NCI-H128 (cell line): Measurements from ENCODE around the gene SLC3A2.
"Not testable (repeated sequence)": the region's sequence is repeated elsewhere in the genome, so short reads cannot be mapped to it uniquely, and the experiment has no call there.

Experiments
- DNase-seq: peaks from one replicate; lab custom pipeline; 2025; ENCODE audit not compliant: unreplicated experiment; lab: John Stamatoyannopoulos, UW

SLC3A2 gene

GRCh38 chr11:62926680-62927455 lies 46.2 kb downstream of the SLC3A2 start:
- DNase-seq: no peak

DNA sequence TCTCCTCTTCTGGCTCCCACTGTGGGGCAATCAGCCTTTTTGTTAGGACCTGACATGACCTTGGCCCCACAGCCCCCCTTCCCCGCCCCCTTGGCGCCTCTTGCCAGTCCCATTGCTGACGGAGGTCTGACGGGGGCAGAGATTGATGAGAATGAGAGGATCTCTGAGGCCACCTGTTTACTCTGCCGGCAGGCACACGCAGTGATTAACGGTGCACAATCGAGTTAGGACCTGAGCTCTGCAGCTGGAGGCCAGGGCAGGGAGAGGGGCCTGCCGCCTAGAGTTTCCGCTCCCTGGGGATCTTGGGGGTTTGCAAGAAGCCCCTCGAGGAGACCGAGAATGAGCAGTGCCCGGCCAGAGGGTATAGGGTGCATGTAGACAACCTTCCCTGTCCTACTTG lies 47.3 kb downstream of the SLC3A2 start:
- no peak for DNase-seq

GRCh38 chr11:62930157-62930556 lies 49.5 kb downstream of the SLC3A2 start:
- no peak for DNase-seq

DNA sequence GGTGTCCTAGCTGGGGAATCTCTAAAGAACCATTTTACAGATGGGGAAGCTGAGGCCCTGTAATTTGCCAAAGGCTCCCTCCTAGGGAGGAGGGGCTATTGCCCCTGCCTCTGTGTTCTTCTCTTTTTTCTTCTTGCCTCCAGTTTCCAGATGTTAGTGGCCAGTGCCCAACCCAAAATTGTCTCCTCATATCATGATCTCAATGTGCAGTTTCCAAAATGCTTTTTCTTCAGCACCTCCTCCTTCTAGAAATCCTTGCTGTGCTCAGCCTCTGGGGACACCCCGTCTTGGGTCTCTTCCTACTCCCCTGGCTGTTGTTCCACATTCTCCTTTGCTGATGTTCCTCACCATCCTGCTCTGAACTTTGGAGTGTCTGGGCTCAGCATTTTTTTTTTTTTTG lies 50.0 kb downstream of the SLC3A2 start:
- no peak for DNase-seq

GRCh38 chr11:62931499-62932278 lies 51.0 kb downstream of the SLC3A2 start:
- no peak for DNase-seq

GRCh38 chr11:62933285-62933684 lies 52.6 kb downstream of the SLC3A2 start:
- DNase-seq: no peak

DNA sequence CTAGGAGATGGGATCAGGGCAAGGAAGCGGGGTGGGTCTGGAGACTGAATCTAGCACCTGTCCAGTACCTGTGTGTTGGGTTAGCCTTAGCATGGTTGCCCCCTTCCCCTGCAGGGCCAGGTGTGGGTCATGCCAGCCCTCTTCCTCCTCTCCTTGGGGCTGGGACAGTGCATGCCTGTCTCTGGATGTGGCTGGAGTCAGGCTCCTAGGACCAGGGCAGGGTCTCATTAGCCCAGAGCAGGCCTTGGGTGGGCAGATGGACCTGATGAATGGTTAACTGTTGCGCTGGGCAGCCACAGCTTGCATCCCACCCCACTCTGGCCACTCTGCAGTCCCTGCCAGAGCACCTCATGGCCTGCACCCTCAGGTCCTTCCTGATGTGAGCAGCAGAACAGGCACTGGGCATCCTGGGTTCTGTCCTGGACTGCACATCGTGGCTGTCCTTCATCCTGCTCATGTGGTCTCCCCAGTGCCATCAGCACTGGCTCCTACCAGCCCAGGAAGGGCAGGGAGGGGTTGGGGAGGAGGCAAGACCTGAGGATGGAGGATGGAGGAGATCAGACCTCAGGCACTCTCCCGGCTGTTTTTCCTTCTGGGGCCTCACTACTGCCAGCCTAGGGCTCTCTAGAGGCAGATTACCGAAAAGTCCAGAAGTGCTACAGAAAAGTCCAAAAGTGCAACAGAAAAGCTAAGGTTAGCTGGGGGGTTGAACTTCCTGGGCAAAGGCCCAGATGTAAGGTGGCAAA lies 53.2 kb downstream of the SLC3A2 start:
- no peak for DNase-seq

- DNase-seq: no peak
Measured at GRCh38 chr11:62934496-62934785, 53.7 kb downstream of the SLC3A2 start.

DNA sequence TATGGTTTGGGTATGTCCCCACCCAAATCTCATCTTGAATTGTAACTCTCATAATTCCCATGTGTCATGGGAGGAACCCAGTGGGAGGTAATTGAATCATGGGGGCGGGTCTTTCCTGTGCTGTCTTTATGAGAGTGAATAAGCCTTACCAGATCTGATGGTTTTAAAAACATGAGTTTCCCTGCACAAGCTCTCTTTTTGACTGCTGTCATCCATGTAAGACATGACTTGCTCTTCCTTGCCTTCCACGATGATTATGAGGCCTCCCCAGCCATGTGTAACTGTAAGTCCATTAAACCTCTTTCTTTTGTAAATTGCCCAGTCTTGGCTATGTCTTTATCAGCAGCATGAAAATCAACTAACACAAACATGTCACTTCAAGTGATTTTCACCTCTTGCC lies 56.8 kb downstream of the SLC3A2 start:
- not testable (repeated sequence) for DNase-seq
